Suppressor macrophage (primary cell): ENCODE data around the gene FAM234B.

Experiments used
- DNase-seq, 4 experiments: peaks; one replicate each; pipeline ENCODE4 v3.0.0-alpha.2; 2020 to 2022
- total RNA-seq, 17 experiments: gene quantifications; one replicate each; lab custom pipeline; 2026; ENCODE audit warnings: mixed read lengths in 6 of 17, inconsistent platforms in 3 of 17; lab: John Stamatoyannopoulos, UW

FAM234B gene
- total RNA-seq, result 4.0 to 18.6 (median 12.7) reads per million in 17 experiments

GRCh38 chr12:13044002-13044905, at the start of gene FAM234B:
Gene FAM234B, plus strand, starts transcription at chr12:13044381. Its CDS starts 23 bp downstream, at chr12:13044404.
- peak; percentile 74 to 91 (median 84) for DNase-seq

GRCh38 chr12:12995088-12995487, 49.1 kb upstream of the FAM234B start:
- DNase-seq, result no peak

- no peak for DNase-seq
Measured at GRCh38 chr12:12996209-12996608, 48.0 kb upstream of the FAM234B start.

GRCh38 chr12:12997156-12997555, 47.0 kb upstream of the FAM234B start:
- DNase-seq, result no peak

GRCh38 chr12:12997734-12998133, 46.4 kb upstream of the FAM234B start:
- no peak for DNase-seq

GRCh38 chr12:12998248-12998647, 45.9 kb upstream of the FAM234B start:
- DNase-seq, result no peak

GRCh38 chr12:12999271-12999958, 44.8 kb upstream of the FAM234B start:
- no peak for DNase-seq

- peak; percentile 94 to 99 (median 97) for DNase-seq
Measured at GRCh38 chr12:12999959-13000615, 44.1 kb upstream of the FAM234B start, which contains the start of gene HEBP1. Gene HEBP1, minus strand, starts transcription at chr12:13000265. Its CDS starts 151 bp downstream, at chr12:13000114.

- DNase-seq, result peak in 3 of 4 experiments; percentile 29 to 66 (median 41)
Measured at GRCh38 chr12:13000616-13000924, 43.6 kb upstream of the FAM234B start.

GRCh38 chr12:13000925-13001774, 43.0 kb upstream of the FAM234B start:
- peak; percentile 68 to 87 (median 76) for DNase-seq

- no peak for DNase-seq
Measured at GRCh38 chr12:13001775-13002040, 42.5 kb upstream of the FAM234B start.

- DNase-seq, result no peak
Measured at GRCh38 chr12:13002301-13003097, 41.7 kb upstream of the FAM234B start.

- DNase-seq, result peak; percentile 44 to 70 (median 64)
Measured at GRCh38 chr12:13004361-13004760, 39.8 kb upstream of the FAM234B start.

- DNase-seq, result no peak
Measured at GRCh38 chr12:13004986-13005385, 39.2 kb upstream of the FAM234B start.

- DNase-seq, result no peak
Measured at GRCh38 chr12:13005649-13006048, 38.5 kb upstream of the FAM234B start.

- no peak for DNase-seq
Measured at GRCh38 chr12:13007496-13008233, 36.5 kb upstream of the FAM234B start.

GRCh38 chr12:13008741-13009380, 35.3 kb upstream of the FAM234B start:
- DNase-seq, result no peak

- DNase-seq, result no peak
Measured at GRCh38 chr12:13011098-13011497, 33.1 kb upstream of the FAM234B start.

- DNase-seq, result no peak
Measured at GRCh38 chr12:13022851-13023271, 21.3 kb upstream of the FAM234B start.
